Posterior cingulate gyrus (tissue), 11 donors: Measurements from ENCODE around the gene ACAP3.
"Not testable (repeated sequence)": the region's sequence is repeated elsewhere in the genome, so short reads cannot be mapped to it uniquely, and the experiment has no call there.

ENCODE experiments used
- DNase-seq, 10 donors: peaks; one replicate each; pipeline versions ENCODE4 v3.0.0 to v3.0.0-alpha.2; 2020 to 2021; ENCODE audit warnings: mixed read lengths in 3 of 10
- intact Hi-C: fragments of 100-400 bp; cut with DNase I; formaldehyde crosslinking; loops from one replicate; pipeline ENCODE4 v1.15.1; 2023

The ACAP3 gene

DNA sequence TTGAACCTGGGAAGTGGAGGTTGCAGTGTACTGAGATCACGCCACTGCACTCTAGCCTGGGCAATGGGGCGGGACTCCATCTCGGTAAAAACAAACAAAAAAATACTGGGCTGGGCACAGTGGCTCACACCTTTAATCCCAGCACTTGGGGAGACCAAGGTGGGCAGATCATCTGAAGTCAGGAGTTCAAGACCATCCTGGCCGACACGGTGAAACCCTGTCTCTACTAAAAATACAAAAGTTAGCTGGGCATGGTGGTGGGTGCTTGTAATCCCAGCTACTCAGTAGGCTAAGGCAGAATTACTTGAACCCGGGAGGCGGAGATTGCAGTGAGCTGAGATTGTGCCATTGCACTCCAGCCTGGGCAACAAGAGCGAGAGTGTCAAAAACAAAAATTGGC, 8.5 kb upstream of the ACAP3 start:
- DNase-seq, intact Hi-C loops: not testable (repeated sequence)

DNA sequence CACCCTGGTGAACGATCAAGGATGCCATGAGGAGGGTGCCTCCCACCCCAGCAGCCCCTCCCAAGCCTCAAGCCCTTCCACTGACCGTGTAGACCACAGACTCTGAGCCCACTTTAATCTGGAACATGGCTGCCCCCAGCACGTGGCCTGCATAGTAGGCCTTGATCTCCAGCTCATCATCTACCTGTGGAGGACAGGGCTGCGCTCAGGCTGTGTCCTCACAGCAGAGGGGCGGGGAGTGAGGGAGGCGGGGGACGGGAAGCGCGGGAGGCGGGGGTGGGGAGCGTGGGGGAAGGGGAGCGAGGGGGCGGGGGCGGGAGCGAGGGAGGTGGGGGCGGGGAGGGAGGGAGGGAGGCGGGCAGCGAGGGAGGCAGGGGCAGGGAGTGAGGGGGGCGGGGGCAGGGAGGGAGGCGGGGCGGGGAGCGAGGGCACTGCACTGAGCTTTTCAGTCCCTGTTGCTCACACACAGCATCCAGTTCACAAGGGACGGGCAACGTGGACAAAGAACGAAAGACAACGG, 7.8 kb upstream of the ACAP3 start:
- intact Hi-C loops: no loop called here
- no peak for DNase-seq

DNA sequence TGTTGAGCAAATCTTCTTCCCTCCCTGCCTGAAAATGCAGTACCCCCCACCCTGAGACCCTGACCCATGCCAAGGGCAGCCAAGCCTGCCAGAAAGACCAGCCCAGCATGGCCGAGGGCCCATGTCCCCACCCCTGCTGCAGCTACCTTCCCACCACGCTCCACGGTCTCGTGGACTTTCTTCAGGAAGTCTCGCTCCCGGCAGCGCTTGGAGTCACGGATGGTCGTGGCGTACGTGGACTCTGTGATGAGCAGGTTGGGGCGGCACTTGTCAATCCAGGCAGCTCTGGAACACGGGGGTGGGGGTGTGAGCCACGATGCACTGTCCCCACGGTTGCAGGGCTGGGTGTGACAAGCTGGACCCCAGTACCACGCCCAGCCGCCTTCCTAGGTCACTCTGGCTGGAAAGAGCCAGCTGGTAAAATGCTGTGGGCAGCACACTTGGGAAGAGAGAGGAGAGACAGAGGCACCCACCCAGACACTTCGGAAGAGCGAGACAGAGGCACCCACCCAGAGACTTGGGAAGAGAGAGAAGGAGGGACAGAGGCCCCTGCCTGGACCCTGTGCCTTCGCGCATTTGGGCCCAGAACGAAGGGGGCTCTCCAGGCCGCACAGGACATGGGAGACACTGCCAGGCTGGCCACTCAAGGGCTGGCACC, 7.1 kb upstream of the ACAP3 start:
- intact Hi-C loops: no loop called here
- no peak for DNase-seq

DNA sequence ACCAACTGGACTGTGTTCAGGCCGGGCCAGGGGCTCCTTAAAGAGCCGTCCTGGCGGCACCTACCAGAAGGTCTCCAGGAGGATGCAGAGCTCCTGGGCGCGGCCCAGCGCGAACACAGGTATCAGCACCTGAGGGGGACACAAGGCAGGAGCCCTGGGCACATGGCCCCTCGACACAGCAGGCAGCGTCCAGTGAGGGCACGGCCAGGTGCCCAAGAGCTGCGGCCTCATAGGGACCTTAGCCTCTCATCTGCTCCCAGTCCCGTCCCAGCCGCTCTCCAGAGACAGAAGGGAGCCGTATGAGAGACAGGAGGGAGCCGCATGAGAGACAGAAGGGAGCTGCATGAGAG, 6.5 kb upstream of the ACAP3 start:
- intact Hi-C loops: no loop called here
- no peak for DNase-seq

GRCh38 chr1:1313500-1314236, 5.9 kb upstream of the ACAP3 start:
- DNase-seq: no peak
- intact Hi-C loops: no loop called here

DNA sequence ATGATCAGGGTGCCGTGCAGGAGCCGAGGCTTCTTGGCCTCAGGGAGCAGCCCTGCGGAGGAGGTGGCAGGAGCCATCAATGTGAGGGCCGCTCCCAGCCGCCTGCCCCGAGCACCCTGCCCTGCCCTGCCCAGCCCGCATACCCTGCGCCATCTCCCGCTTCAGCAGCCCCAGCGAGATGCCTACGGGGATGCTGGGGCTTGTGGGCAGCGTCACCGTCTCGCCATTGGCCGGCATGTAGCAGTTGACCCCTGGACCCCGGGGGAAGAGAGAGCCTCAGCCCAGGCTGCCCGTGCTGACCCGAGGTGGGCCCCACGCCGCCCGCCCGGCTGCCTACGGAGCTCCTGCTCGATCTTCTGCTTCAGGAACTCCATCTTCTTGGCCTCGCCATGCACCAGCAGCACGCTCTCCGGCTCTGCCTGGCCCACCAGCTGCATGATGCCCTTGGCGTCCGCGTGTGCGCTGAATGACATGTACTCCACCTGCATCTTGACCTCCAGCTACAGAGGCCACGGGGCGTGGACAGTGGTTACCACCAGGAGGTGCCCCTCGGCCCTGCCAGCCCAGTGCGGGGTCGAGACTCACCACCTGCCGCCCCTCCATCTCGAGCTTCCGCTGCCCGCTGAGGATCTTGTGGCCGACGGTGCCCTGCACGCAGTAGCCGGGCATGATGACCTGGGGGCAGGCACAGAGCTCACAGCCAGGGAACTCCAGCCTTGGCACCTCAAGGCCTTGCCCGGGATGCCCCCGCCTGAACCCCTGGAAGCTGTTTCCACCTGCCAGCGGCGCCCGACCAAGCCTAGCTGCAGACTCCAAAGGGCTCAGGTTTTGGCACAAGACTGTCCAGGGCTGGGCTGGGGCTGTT, 5.0 kb upstream of the ACAP3 start:
- intact Hi-C loops: no loop called here

GRCh38 chr1:1311107-1312104, 3.7 kb upstream of the ACAP3 start:
- no peak for DNase-seq
- intact Hi-C loops: no loop called here

More for the DNA sequence above, 5.0 kb upstream of the ACAP3 start:
- DNase-seq: no peak

DNA sequence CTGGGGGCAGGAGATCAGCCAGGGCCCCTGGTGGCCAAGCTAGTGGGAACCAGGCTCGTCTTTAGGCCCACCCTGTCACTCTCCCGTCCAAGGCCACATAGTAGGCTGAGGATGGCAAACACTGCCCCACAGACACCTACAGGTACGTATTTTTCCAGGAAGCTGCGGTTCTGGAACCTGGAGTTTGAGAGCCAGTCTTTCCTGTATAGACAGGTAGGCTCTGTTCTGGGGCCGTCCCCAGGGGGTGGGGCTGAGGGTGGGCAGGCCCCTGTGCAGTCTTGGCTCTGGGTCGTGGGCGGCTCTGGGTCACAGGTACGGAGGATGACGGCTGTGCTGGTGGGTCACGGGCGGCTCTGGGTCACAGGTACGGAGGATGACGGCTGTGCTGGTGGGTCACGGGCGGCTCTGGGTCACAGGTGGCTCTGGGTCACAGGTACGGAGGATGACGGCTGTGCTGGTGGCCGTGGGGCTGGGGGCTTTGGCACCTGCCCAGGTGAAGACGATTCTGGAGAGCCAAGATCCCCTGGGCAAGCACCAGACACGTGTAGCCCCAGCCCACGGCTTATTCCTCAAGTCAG, 2.8 kb upstream of the ACAP3 start:
- no peak for DNase-seq
- intact Hi-C loops: no loop called here

GRCh38 chr1:1310109-1310385, 2.3 kb upstream of the ACAP3 start:
- intact Hi-C loops: no loop called here

DNA sequence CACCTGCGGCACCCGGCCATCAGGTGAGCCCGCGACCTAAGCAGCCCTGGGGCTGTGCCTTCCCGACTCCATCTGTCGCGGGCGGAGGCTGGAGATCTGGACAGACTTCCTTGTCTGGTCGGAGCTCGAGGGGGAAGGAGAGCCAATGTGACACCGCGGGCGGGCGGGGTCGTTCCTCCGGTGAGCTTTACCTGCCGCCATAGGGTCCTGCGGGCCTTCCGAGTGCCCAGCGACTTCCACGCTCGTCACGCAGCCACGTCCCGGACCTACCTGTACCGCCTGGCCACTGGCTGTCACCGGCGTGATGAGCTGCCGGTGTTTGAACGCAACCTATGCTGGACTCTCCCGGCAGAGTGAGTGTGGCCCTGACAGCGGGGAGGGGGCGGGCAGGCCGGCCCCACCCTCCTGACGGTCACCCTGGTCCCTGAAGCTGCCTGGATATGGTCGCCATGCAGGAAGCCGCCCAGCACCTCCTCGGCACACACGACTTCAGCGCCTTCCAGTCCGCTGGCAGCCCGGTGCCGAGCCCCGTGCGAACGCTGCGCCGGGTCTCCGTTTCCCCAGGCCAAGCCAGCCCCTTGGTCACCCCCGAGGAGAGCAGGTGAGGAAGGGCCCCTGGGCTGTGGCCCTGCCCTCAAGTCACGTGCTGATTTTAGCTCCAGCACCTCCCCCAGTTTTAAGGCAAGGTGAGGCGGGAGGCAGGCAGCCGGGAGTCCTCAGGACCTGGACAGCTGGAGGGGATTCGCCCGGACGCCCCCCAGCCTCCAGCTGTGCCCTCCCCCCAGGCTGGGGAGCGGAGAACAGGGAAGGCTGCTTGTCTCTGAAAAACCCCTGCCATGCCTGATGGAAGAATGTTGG, 1.8 kb upstream of the ACAP3 start:
- DNase-seq: no peak
- intact Hi-C loops: loop anchor here (2.0 to 5.0 kb wide), 2 partner anchors 15 to 37 kb away; partner anchors contain the start of genes CPTP, INTS11 and UBE2J2

More at GRCh38 chr1:1310109-1310385, 2.3 kb upstream of the ACAP3 start:
- no peak for DNase-seq

- intact Hi-C loops: loop anchor here (1.0 to 5.0 kb wide), 3 partner anchors 16 to 40 kb away; partner anchors contain the start of genes CPTP, DVL1, INTS11 and UBE2J2
- DNase-seq: no peak
Measured at GRCh38 chr1:1308756-1309250, 1.1 kb upstream of the ACAP3 start.

DNA sequence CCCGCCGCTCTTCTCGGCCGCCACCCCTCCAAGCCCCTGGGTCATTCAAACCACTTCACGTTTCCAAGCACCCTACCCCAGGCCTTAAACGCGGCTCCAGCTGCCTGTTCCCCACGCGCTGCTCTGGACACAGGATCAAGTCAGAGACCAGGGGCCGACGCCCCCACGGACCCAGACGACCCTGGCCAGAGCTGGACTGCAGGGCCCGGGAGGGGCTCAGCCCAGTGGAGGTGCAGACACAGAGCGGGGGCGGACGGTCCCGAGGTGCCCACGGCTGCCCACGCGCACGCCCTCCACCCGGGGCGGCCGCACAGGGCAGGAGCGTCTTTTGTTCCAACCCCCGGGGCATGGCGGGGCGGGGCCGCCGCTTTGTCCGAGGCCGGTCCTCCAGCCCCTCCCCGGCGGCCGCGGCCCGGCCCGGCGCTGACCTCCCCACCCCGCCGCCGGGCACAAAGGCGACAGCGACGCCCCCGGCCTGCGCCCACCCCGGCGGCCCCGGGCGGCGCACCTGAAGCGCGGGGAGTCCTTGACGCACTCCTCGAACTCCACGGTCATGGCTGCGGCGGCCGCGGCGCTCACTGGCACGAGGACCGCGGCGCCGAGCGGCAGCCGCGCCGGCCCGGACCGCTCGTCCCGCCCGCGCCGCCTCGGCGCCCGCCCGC, 338 bp downstream of the ACAP3 start:
- peak in 1 of 10 donors; percentile 46 for DNase-seq
- intact Hi-C loops: loop anchor here (5.0 kb wide), 1 partner anchor 35 kb away; the partner anchor contains the start of gene UBE2J2

DNA sequence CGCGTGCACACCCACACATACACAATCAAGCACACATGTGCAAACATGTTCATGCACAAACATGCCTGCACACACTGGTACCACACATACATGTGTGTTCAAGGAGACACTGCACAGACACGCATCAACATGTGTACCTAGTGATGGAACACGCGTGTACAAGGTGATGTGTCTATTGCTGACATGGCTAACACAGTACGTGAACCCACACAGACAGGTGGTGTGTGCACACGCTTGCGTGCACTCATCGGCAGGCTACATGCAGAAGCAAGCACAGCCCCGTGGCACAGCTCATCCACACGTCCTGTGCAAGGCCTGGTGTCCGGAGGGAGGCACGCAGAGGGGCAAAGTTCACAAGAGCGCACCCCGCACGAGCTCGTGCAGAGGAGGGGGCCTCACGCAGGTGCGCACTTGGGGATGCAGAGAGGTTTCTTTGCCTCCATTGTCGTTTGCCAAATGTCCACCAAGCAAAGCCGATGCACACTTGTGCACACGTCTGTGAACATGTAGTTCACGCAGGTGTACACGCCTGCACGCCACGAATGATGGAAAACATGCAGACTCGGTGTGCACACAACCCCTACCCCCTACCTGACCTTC, 969 bp downstream of the ACAP3 start:
- intact Hi-C loops: loop anchor here (5.0 kb wide), 1 partner anchor 34 kb away; the partner anchor contains the start of gene UBE2J2
- DNase-seq: no peak

GRCh38 chr1:1306070-1306660, 1.6 kb downstream of the ACAP3 start:
- DNase-seq: no peak
- intact Hi-C loops: loop anchor here (5.0 kb wide), 1 partner anchor 34 kb away; the partner anchor contains the start of gene UBE2J2

DNA sequence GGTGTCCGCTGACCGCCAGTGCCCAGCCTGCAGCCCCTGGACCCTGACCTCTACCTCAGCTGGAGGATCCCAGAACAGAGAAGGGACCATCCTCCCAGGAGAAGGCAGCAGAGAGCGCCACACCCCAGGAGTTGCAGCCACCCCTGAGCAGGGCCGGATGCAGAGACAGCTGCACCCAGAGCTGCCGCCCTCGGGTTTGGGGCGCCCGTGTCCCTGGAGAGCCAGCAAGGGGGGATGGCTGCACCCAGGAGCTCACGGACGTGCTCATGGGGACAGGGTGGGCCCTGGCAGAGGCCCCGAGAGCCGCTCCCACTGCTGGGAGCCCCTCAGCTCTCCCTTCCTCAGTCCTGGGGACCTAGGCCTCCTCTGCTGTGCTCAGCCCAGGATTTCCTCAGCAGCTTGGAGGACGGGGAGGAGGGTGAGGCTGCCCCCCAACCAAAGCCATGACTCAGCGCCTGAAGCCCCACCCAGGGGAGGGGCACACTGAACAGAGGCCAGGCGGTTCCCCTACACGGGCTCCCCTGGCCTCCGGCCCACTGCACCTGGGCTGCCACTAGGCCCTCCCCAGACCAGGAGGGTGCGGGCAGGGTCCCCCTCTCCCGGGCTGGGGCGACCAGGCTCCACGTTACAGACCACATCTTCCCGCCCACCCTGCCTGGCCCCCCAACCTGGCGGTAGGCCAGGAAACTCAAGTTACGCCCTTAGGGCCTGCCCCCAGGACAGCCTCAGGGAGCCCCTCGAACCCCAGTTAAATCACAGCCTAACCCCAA, 2.2 kb downstream of the ACAP3 start:
- intact Hi-C loops: loop anchor here (5.0 kb wide), 1 partner anchor 33 kb away; the partner anchor contains the start of gene UBE2J2

More for the DNA sequence above, 2.2 kb downstream of the ACAP3 start:
- peak in 1 of 10 donors; percentile 86 for DNase-seq
